NCI-H2029 (cell line): Measurements from ENCODE around the gene SLC4A8.

Experiments
- DNase-seq: peaks from one replicate; lab custom pipeline; 2025; lab: John Stamatoyannopoulos, UW

The SLC4A8 gene

DNA sequence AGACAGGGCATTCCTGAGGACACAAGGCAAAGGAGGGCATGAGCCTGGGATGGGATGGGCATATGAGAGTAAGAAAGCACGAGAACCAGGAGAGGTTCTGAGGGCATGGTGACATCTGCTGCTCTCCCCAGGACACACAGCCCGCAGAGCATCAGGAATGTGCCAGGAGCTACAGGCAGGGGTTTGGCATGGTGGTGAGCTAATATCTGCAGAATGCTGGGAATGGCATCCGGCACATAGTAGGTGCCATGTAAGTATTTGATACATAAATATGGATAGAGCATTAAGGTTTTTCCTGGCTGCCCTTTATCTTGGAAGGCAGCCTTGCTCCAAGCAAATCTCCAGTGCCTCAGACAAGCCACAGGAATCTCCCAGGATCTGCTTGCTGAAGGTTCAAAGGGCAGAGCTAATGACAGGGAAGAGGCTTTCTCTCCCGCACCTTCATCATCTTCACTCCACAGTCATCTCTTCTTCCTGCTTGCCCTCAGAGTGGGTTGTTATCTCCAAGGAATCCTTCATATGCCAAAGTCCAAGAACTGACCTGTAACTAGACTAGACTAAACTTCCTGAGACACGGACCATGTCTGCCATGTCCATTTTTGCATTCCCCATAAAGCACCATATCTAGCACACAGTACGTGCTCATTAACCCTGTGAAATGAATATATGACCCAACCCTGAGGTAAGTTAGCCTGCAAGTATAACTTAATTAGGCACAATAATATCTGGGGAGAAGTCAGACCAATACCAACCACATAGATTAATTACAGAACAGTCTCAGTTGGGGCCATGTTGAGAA lies 104.4 kb downstream of the SLC4A8 start:
- no peak for DNase-seq

DNA sequence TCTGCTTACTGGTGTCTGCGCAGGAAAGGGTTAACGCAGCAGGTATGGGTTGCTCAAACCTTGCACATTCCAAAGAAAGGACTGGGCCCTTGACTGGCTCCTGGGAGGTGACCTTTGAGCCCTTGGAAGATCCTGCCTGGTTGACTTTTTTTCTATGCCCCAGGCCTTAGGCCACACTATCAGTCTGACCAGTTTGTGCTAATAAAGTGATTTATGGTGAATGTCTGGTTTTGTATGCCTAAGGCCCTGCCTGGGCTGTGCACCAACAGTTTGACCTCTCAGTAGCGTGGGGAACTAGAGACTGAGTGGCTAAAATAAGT lies 105.0 kb downstream of the SLC4A8 start:
- no peak for DNase-seq

DNA sequence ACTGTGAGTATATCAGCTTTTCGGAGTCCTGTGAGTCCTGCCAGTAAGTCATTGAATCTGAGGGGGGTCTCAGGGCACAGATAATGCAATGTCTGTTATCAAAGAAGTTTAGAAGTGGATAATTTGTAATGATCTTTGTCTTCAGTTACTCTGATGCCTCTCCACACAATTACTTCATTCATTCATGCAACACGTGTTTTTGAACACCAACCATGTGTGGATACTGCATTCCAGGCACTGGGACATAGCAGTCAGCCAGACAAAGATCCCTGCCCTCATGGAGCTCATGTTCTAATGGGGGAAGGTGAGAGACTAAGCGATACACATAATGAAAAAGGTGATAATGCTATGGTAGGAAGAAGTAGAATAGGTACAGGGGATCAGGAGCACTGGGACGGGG lies 105.6 kb downstream of the SLC4A8 start:
- no peak for DNase-seq

DNA sequence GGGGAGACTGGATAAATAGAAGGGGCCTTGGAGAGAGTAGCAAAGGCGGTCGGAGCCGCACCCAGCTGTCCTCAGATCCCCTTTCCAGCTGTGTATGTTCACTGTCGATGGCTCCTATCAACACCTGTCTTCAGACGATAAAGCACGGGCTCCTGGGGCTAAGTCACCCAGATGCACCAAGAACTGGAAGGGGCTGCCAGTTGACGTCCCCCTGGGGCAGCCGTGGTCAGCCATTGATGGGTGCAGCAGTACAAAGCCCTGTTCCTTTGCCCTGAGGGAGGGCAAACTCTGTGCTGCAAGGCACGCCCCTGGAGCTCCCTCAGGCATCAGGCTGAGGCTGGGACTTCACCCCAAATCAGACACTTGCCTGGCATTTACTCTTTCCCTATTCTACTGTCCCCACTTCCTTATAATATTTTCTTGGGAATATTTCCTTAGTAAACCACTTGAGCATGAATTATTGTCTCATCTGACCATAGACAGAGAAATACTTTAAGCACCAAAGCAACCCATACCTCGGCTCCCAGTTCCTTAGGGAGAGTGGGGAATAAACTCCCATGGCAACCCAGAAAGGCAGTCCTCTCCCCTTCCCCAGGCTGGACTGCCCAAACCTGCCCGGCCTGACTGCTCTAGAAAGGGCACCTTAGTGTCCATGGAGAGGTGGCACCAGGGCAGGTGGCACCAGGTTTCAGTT lies 106.8 kb downstream of the SLC4A8 start:
- DNase-seq, result no peak

DNA sequence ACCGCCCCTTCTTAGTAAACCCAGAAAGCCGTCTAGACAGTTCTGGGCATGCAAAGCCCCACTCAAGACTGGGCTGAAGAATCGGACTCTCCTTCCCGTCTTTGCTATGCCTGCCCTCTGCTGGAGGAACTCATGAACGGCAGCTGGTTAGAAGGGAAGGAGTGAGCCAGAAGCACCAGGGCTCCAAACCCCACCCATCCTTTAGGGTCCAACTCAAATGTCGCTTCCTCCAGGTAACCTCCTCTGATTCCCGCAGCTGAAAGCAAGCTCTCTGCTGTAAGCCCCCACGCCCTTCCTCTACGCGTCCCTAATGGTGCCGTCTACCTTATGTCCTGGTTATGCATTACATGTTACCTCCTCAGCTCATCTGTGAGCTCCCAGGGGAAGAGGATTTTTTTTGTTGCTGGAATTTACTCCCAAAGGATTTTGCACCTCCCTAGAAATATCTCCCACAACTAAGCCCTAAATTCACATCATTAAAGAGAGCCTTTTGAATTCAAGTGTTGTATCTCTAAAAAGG lies 107.4 kb downstream of the SLC4A8 start:
- DNase-seq, result peak; percentile 75

DNA sequence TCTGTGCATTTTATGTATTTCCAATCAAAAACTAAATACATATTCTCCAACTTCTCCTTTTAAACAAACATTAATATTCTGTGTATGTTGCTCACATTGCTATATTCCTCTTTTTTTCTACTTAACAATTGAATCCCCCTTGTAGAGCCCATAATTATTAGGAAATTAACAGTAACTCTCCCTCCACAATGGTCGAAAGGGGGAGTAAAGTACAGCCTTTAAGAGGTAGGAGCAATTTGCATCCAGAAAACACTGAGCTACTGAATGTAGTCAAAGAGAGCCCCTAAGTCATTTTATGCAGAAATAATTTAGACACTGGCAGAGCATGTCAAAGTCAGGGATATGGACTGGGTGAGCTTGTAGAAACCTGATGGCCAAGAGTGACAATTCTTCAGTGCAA lies 109.2 kb downstream of the SLC4A8 start:
- no peak for DNase-seq

DNA sequence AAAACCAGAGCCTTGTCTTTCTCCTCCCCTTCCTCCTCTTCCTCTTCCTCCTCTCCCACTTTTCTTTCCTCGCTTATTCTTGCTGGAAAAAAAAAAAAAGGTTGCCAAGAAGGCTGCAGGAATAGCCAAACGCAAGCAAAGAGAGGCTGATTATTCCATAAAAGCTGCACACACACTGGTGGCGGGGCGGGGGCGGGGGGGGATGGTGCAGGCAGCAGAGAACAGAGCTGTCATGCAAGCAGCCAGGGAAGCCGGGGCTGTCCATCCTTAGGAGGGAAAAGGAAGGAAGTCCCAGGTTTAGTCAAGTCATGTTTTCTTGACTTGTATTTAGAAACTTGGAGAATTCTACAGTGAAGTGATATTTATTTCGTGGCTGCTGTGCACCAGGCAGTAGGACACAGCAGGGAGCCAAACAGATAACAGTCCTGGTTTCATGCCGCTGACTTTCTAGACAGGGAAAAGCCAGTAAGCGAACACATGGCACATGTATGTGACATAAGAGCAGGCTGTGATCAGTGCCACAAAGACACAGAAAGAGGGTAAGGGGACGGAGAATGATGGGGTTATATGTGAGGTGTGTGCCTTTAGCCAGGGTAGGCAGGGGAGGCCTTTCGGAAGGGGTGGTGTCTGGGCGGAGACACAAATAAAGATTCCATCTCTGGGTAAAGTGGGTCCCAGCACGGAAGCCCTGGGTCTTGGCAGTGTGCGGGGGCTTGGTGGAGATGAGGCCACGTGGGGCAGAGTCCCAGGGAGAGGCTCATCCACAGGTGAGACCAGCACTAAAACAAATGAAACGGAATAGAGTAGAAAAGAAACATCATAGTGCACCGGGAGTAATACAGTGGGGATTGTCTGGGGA lies 109.8 kb downstream of the SLC4A8 start:
- DNase-seq, result no peak

DNA sequence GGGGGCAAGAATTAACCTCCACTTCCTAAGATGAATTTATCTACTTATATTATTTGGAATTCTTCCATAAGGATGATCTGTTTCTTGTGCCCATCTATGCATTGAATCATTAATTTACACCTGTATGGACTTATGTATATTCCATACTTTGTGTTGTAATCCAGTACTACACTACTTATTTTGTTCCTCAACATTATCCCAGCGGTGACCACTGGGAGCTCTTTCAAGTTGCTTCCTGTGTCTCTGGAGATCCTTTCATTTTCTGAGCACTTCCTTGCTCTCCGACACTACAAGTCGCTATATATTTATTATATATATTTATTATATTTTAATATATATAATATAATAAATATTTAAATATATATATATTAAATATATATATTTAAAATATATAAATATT lies 111.5 kb downstream of the SLC4A8 start:
- DNase-seq, result no peak

DNA sequence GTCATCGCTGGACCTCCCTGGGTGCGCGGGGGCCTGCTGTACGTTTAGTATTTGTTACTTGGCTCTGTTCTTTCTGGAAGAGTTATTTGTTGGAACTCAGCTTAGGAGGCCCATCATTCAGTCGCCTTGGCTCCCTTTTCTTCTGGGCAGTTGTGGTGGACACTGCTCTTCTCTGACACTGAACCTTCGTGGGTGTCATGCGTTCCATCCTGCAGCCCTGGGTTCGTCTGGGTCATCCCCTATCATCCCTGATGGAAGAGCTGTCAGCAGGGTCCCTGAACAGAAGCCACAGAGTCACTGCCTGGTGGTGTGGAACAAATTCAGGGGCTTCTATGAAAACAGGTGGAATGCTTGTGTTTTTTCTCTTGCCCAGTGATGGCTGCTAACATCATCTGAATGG lies 113.5 kb downstream of the SLC4A8 start:
- no peak for DNase-seq

DNA sequence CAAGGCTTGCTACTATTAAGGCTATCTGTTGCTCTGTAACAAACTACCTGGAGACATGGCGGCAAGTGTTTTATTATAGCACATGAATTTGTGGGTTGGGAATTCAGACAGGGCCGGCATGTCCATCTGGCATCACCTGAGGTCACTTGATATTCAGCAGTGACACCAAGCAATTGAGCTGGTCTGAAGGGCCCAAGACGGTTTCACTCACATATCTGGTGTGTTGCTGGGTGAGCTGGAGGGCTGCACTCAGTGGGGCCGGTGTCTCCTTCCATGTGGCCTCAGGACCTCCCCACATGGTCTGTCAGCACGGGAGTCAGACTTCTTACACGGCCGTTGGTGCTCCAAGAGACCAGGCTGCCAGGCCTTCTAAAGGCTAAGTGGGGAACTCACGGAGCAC lies 114.0 kb downstream of the SLC4A8 start:
- DNase-seq, result no peak

DNA sequence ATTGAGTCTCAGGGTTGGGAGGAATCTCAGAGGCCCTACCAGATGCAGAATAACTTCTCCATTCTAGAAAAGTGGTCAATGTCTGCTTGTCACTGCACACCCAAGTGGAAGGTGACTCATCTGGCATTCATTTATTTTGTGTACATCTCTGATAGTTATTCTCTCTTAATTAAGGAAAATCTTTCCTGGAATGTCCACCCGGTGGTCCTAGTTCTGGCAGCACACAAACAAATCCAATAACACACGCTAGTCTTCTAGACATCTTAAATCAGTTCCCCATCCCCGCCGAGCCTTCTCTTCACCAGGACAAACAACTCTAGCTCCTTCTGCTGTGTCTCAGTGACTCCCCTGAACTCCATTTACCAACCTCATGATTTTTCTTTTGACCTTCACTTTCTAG lies 116.4 kb downstream of the SLC4A8 start:
- DNase-seq, result no peak

DNA sequence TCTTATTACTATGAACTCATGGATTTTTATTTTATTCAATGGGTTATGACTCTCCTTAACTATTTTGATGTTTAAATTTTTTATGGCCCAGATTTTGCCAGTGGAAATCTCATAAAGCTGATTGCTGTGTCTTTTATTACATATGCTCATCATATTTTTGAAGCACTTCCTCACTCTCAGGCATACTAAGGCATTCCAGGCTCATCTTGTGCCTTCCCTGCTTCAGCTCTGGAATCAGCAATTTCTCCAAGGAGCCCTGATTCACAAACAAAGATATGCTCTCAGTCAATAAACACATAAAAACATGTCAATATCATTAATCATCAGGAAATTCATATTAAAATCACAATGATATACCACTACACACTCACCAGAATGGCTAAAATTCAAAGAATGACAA lies 121.5 kb downstream of the SLC4A8 start:
- no peak for DNase-seq

DNA sequence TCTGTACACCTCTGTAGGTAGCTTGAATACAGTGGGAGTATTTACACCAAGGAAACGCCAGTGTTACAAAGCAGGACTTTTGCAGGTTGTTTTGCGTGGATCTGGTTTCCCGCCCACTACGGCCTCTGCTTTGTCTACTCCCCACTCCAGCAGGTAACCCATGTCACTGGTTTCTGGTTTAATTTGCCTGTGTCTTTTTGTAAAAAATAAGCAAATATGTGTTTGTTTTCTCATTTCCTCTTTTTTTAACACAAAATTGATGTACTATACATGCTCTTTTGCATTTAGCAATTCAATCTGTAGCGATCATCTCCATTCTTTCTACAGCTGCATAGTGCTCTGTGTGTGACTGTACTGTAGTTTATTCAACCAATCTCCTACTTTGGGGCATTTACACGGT lies 123.0 kb downstream of the SLC4A8 start:
- DNase-seq, result no peak

DNA sequence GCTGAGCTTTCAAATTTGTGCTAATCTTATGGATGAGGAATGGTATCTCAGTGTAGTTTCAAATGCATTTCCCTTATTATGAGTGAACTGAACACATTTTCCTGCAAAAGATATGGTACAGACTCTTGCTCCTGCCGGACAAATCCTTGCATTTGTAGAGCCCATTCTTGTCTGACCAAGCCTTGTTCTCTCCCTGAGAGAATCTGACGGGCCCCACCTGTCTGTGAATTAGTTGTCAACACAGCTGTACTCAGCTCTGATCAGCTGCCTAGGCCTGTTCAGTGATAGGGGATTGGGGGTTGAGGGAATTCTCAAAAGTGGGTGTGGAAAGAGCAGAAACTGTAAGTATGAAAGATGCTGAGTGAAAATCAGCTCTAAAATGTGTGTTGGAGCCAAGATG lies 123.6 kb downstream of the SLC4A8 start:
- no peak for DNase-seq

DNA sequence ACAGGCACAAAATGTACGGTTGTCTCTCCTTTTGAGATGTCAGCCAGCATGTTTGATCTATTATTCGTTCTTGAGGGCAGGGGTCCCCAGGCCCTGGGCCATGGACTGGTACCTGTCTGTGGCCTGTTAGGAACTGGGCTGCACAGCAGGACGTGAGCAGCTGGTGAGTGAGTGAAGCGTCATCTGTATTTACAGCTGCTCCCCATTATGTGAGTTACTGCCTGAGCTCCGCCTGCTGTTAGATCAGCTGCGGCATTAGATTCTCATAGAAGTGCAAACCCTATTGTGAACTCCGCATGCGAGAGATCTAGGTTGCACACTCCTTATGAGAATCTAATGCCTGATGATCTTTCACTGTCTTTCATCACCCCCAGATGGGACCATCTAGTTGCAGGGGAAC lies 125.0 kb downstream of the SLC4A8 start:
- DNase-seq, result no peak
